Measurements from ENCODE around the gene ABL1. TPM values are rescaled to one million over a fixed set of nuclear protein-coding genes. Genes with fewer than 3 reads are reported as not detected.
"Not testable (repeated sequence)": the region's sequence is repeated elsewhere in the genome, so short reads cannot be mapped to it uniquely, and the experiment has no call there.

ABL1 gene
- polyA plus RNA-seq, 1 donor from 2014 or later = 18.5 TPM

DNA sequence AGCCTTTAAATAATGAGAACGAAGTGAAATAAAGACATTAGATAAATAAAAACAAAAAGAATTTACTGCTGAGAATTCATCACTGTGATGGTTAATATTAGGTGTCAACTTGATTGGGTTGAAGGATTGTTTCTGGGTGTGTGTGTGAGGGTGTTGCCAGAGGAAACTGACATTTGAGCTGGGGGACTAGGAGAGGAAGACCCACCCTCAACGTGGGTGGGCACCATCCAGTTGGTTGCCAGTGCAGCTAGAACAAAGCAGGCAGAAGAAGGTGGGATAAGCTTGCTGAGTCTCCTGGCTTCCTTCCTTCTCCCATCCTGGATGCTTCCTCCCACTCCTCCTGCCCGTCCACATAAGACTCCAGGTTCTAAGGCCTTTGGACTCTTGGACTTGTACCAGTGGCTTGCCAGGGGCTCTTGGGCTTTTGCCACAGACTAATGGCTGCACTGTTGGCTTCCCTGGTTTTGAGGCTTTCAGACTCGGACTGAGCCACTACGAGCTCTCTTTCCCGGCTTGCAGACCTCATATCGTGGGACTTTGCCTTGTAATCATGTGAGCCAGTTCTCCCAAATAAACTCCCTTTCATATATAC is 43.7 kb upstream of the ABL1 start:
- Histone ChIP-seq H3K9me3 (ENCODE audit: low read length) (no peaks in the 10 kb centered on the region), H4K20me1 (ENCODE audit: insufficient read depth) (no peaks in the 10 kb centered on the region), H3K9me2 (ENCODE audit: insufficient read depth, low read length) (no peaks in the 10 kb centered on the region), H3K4me2 (ENCODE audit: low read length) (no peak overlapping the region), H3K4me3 (ENCODE audit: low read length) (no peak overlapping the region), H3F3A (ENCODE audit: insufficient read depth, low read length, poor library complexity, severe bottlenecking) (no peaks in the 10 kb centered on the region), H3K9ac (ENCODE audit: low read length) (no peak overlapping the region), H3K27ac (ENCODE audit: low read length) (no peak overlapping the region), H2AFZ (ENCODE audit: low read depth, low read length) (no peak overlapping the region), H3K79me2 (replicated peaks; ENCODE audit: insufficient read depth, low read length) (no peaks in the 10 kb centered on the region), H3K27me3 (ENCODE audit: insufficient read depth, low read depth, low read length) (no peaks in the 10 kb centered on the region), H3K36me3 (ENCODE audit: insufficient read depth, low read length) (no peaks in the 10 kb centered on the region)
- TF ChIP-seq RAD21 (conservative IDR thresholded peaks at IDR 0.05) (no peak), POLR2AphosphoS5 (IDR thresholded peaks at IDR 0.05) (no peak)

DNA sequence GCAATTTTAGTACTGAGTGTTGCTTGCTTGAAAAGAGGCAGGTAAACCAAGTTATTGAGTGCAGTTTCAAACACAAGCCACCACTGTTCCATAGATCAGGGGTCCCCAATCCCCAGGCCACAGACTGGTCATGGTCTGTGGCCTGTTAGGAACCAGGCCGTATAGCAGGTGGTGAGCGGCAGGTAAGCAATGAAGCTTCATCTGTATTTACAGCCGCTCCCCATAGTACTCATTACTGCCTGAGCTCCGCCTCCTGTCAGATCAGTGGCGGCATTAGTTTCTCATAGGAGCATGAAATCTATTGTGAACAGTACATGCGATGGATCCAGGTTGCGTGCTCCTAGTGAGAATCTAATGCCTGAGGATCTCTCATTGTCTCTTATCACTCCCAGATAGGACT is 41.5 kb upstream of the ABL1 start:
- no peak overlapping the region for H3K9ac ChIP-seq (ENCODE audit: low read length)
- TF ChIP-seq MXI1 (conservative IDR thresholded peaks at IDR 0.05; ENCODE audit: poor library complexity, severe bottlenecking) (no peak), TAF1 (IDR thresholded peaks at IDR 0.05; ENCODE audit: low read depth) (no peak), RAD21 (conservative IDR thresholded peaks at IDR 0.05) (no peak), EP300 (conservative IDR thresholded peaks at IDR 0.05; ENCODE audit: poor library complexity, severe bottlenecking) (no peak), POLR2AphosphoS5 (IDR thresholded peaks at IDR 0.05) (no peak)
- TF ChIP-seq, protein P1, sequence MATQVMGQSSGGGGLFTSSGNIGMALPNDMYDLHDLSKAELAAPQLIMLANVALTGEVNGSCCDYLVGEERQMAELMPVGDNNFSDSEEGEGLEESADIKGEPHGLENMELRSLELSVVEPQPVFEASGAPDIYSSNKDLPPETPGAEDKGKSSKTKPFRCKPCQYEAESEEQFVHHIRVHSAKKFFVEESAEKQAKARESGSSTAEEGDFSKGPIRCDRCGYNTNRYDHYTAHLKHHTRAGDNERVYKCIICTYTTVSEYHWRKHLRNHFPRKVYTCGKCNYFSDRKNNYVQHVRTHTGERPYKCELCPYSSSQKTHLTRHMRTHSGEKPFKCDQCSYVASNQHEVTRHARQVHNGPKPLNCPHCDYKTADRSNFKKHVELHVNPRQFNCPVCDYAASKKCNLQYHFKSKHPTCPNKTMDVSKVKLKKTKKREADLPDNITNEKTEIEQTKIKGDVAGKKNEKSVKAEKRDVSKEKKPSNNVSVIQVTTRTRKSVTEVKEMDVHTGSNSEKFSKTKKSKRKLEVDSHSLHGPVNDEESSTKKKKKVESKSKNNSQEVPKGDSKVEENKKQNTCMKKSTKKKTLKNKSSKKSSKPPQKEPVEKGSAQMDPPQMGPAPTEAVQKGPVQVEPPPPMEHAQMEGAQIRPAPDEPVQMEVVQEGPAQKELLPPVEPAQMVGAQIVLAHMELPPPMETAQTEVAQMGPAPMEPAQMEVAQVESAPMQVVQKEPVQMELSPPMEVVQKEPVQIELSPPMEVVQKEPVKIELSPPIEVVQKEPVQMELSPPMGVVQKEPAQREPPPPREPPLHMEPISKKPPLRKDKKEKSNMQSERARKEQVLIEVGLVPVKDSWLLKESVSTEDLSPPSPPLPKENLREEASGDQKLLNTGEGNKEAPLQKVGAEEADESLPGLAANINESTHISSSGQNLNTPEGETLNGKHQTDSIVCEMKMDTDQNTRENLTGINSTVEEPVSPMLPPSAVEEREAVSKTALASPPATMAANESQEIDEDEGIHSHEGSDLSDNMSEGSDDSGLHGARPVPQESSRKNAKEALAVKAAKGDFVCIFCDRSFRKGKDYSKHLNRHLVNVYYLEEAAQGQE (IDR thresholded peaks at IDR 0.05; ENCODE audit: borderline replicate concordance) = no peak
- no peaks in the 10 kb centered on the region for H3K27me3 ChIP-seq (ENCODE audit: insufficient read depth, low read depth, low read length)
- no peaks in the 10 kb centered on the region for H3F3A ChIP-seq (ENCODE audit: insufficient read depth, low read length, poor library complexity, severe bottlenecking)
- H3K79me2 ChIP-seq (replicated peaks; ENCODE audit: insufficient read depth, low read length) = no peaks in the 10 kb centered on the region
- no peaks in the 10 kb centered on the region for H3K9me2 ChIP-seq (ENCODE audit: insufficient read depth, low read length)
- no peak overlapping the region for H2AFZ ChIP-seq (ENCODE audit: low read depth, low read length)
- H4K20me1 ChIP-seq (ENCODE audit: insufficient read depth) = no peaks in the 10 kb centered on the region
- H3K36me3 ChIP-seq (ENCODE audit: insufficient read depth, low read length) = no peaks in the 10 kb centered on the region
- no peak overlapping the region for H3K27ac ChIP-seq (ENCODE audit: low read length)
- no peaks in the 10 kb centered on the region for H3K9me3 ChIP-seq (ENCODE audit: low read length)
- no peak overlapping the region for H3K4me3 ChIP-seq (ENCODE audit: low read length)
- no peak overlapping the region for H3K4me2 ChIP-seq (ENCODE audit: low read length)

DNA sequence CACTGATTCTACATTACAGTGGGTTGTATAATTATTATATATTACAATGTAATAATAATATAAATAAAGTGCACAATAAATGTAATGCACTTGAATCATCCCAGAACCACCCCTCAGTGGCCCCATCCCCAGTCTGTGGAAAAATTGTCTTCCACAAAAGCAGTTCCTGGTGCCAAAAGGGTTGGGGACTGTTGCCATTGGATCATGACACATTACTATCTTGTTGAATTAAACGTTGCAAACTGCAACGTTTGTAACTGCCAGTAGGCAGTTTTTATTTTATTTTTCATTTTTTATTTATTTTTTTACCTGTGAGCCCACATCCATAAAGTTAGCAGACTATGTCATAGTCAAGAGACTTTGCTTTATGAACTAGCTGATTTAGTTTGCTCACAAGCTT is 41.0 kb upstream of the ABL1 start:
- not testable (repeated sequence) for H3K27ac ChIP-seq (ENCODE audit: low read length); H3K4me3 ChIP-seq (ENCODE audit: low read length); H4K20me1 ChIP-seq (ENCODE audit: insufficient read depth); H2AFZ ChIP-seq (ENCODE audit: low read depth, low read length); H3K36me3 ChIP-seq (ENCODE audit: insufficient read depth, low read length); H3K4me2 ChIP-seq (ENCODE audit: low read length); H3K9me2 ChIP-seq (ENCODE audit: insufficient read depth, low read length); H3K27me3 ChIP-seq (ENCODE audit: insufficient read depth, low read depth, low read length); H3F3A ChIP-seq (ENCODE audit: insufficient read depth, low read length, poor library complexity, severe bottlenecking); H3K9me3 ChIP-seq (ENCODE audit: low read length); H3K79me2 ChIP-seq (replicated peaks; ENCODE audit: insufficient read depth, low read length); H3K9ac ChIP-seq (ENCODE audit: low read length)

DNA sequence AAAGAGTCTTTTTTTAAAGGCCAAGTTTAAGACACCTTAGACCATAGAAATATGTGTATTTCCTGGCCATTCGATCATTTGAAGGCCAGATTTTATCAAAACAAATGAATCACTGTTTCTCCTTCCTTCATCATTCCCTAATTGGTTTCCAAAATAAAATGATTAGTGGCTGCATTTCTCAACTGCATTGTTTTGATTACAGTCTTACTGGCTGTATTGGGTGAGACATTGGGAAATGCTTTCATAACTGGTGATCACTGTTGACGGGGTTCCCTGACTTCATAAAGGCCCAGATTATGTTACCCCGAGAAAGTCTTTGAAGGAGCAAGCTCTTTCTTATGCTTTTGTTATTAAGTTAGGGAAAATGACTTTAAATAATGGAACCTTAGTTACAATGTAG is 40.6 kb upstream of the ABL1 start:
- H3K79me2 ChIP-seq (replicated peaks; ENCODE audit: insufficient read depth, low read length); H4K20me1 ChIP-seq (ENCODE audit: insufficient read depth); H3F3A ChIP-seq (ENCODE audit: insufficient read depth, low read length, poor library complexity, severe bottlenecking); H3K9me3 ChIP-seq (ENCODE audit: low read length); H3K9ac ChIP-seq (ENCODE audit: low read length); H3K4me2 ChIP-seq (ENCODE audit: low read length); H3K4me3 ChIP-seq (ENCODE audit: low read length); H3K9me2 ChIP-seq (ENCODE audit: insufficient read depth, low read length); H3K27me3 ChIP-seq (ENCODE audit: insufficient read depth, low read depth, low read length); H3K36me3 ChIP-seq (ENCODE audit: insufficient read depth, low read length); H2AFZ ChIP-seq (ENCODE audit: low read depth, low read length); H3K27ac ChIP-seq (ENCODE audit: low read length): not testable (repeated sequence)

Measured in neural cell (in vitro differentiated cells).